Measurements from ENCODE around the gene PPARGC1A. TPM values are rescaled to one million over a fixed set of nuclear protein-coding genes. Genes with fewer than 3 reads are reported as not detected.

The PPARGC1A gene
- total and polyA plus RNA-seq, 2 of the 13 experiments (the other 11 are each of a cell fraction or from before 2014, with no cell fraction given) = 20.7 to 37.3 TPM

DNA sequence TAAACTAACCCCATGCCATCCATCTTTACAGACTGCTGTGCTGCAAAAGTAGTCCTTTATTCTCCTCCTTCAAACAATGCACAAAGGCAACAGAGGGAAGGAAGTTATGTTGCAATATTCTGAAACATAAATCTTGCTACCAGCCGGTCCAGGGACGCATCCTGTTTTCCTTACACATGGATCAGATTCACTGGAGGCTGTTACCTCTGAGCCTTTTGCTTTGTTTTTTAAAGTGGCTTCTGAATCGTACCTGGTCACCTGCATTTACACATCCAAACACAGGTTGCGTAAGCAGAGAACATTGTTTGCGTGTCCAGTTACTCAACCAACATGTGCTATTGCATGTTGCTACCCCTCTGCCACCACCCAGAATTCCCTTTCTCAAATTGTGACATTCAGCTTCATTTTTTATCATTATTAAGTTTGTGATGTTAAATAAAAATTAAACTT is 8.8 kb downstream of the PPARGC1A start (continued):
- TF ChIP-seq ZNF292 (CRISPR knock-in tag; IDR thresholded peaks at IDR 0.05; ENCODE audit: borderline replicate concordance, low read depth) (peak; percentile 49; the same call in 1 of the 2 replicates), KDM3A (CRISPR knock-in tag; IDR thresholded peaks at IDR 0.05; ENCODE audit: low read depth) (0 out of 2 replicates have a peak, but pooled peaks have one; percentile 77), RXRA (CRISPR knock-in tag; IDR thresholded peaks at IDR 0.05) (peak; percentile 58; the same call in 1 of the 2 replicates), SOX13 (IDR thresholded peaks at IDR 0.05) (peak; percentile 100), SOX13 (CRISPR knock-in tag; conservative IDR thresholded peaks at IDR 0.05 in 1 of 2, IDR thresholded peaks at IDR 0.05 in 1 of 2) (peak in 1 of 2 experiments; percentile 99; a peak in 2 of 4 replicates), SRF (IDR thresholded peaks at IDR 0.05; ENCODE audit: low read depth, low read length) (no peak), ZBTB7B (CRISPR knock-in tag; IDR thresholded peaks at IDR 0.05) (0 out of 2 replicates have a peak, but pooled peaks have one; percentile 61), ZNF124 (CRISPR knock-in tag; IDR thresholded peaks at IDR 0.05) (0 out of 2 replicates have a peak, but pooled peaks have one; percentile 50), ZSCAN25 (CRISPR knock-in tag; IDR thresholded peaks at IDR 0.05) (no peak), ZKSCAN8 (CRISPR knock-in tag; IDR thresholded peaks at IDR 0.05; ENCODE audit: borderline replicate concordance) (peak; percentile 76; the same call in 1 of the 2 replicates), SALL1 (CRISPR knock-in tag; IDR thresholded peaks at IDR 0.05) (peak; percentile 95), GABPB1 (CRISPR knock-in tag; IDR thresholded peaks at IDR 0.05) (no peak; the same call in 1 of the 2 replicates), NFKB2 (CRISPR knock-in tag; IDR thresholded peaks at IDR 0.05; ENCODE audit: borderline replicate concordance) (no peak)
- TF ChIP-seq, protein P1, sequence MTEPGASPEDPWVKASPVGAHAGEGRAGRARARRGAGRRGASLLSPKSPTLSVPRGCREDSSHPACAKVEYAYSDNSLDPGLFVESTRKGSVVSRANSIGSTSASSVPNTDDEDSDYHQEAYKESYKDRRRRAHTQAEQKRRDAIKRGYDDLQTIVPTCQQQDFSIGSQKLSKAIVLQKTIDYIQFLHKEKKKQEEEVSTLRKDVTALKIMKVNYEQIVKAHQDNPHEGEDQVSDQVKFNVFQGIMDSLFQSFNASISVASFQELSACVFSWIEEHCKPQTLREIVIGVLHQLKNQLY (CRISPR knock-in tag; IDR thresholded peaks at IDR 0.05) = peak; percentile 89
- TF ChIP-seq, protein P2, sequence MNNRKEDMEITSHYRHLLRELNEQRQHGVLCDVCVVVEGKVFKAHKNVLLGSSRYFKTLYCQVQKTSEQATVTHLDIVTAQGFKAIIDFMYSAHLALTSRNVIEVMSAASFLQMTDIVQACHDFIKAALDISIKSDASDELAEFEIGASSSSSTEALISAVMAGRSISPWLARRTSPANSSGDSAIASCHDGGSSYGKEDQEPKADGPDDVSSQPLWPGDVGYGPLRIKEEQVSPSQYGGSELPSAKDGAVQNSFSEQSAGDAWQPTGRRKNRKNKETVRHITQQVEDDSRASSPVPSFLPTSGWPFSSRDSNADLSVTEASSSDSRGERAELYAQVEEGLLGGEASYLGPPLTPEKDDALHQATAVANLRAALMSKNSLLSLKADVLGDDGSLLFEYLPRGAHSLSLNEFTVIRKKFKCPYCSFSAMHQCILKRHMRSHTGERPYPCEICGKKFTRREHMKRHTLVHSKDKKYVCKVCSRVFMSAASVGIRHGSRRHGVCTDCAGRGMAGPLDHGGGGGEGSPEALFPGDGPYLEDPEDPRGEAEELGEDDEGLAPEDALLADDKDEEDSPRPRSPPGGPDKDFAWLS (CRISPR knock-in tag; IDR thresholded peaks at IDR 0.05; ENCODE audit: borderline replicate concordance) = no peak
- TF ChIP-seq, protein P3, sequence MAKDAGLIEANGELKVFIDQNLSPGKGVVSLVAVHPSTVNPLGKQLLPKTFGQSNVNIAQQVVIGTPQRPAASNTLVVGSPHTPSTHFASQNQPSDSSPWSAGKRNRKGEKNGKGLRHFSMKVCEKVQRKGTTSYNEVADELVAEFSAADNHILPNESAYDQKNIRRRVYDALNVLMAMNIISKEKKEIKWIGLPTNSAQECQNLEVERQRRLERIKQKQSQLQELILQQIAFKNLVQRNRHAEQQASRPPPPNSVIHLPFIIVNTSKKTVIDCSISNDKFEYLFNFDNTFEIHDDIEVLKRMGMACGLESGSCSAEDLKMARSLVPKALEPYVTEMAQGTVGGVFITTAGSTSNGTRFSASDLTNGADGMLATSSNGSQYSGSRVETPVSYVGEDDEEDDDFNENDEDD (CRISPR knock-in tag; IDR thresholded peaks at IDR 0.05; ENCODE audit: borderline replicate concordance) = peak; percentile 60; the same call in 1 of the 2 replicates
- TF ChIP-seq, protein P4, sequence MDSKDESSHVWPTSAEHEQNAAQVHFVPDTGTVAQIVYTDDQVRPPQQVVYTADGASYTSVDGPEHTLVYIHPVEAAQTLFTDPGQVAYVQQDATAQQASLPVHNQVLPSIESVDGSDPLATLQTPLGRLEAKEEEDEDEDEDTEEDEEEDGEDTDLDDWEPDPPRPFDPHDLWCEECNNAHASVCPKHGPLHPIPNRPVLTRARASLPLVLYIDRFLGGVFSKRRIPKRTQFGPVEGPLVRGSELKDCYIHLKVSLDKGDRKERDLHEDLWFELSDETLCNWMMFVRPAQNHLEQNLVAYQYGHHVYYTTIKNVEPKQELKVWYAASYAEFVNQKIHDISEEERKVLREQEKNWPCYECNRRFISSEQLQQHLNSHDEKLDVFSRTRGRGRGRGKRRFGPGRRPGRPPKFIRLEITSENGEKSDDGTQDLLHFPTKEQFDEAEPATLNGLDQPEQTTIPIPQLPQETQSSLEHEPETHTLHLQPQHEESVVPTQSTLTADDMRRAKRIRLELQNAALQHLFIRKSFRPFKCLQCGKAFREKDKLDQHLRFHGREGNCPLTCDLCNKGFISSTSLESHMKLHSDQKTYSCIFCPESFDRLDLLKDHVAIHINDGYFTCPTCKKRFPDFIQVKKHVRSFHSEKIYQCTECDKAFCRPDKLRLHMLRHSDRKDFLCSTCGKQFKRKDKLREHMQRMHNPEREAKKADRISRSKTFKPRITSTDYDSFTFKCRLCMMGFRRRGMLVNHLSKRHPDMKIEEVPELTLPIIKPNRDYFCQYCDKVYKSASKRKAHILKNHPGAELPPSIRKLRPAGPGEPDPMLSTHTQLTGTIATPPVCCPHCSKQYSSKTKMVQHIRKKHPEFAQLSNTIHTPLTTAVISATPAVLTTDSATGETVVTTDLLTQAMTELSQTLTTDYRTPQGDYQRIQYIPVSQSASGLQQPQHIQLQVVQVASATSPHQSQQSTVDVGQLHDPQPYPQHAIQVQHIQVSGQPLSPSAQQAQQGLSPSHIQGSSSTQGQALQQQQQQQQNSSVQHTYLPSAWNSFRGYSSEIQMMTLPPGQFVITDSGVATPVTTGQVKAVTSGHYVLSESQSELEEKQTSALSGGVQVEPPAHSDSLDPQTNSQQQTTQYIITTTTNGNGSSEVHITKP (CRISPR knock-in tag; IDR thresholded peaks at IDR 0.05; ENCODE audit: low read depth) = peak; percentile 57
- TF ChIP-seq, protein P5, sequence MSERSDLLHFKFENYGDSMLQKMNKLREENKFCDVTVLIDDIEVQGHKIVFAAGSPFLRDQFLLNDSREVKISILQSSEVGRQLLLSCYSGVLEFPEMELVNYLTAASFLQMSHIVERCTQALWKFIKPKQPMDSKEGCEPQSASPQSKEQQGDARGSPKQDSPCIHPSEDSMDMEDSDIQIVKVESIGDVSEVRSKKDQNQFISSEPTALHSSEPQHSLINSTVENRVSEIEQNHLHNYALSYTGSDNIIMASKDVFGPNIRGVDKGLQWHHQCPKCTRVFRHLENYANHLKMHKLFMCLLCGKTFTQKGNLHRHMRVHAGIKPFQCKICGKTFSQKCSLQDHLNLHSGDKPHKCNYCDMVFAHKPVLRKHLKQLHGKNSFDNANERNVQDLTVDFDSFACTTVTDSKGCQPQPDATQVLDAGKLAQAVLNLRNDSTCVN (CRISPR knock-in tag; IDR thresholded peaks at IDR 0.05; ENCODE audit: borderline replicate concordance) = 0 out of 2 replicates have a peak, but pooled peaks have one; percentile 27

Data from HepG2 (cell line).